Panc1 (cell line): ENCODE measurements around the gene PPP1R1B. TPM values are rescaled to one million over a fixed set of nuclear protein-coding genes. Genes with fewer than 3 reads are reported as not detected.

Source experiments
- ATAC-seq: fragments of 200-7000 bp; cut with Tn5 transposase; 2 replicates; pipeline ENCODE4 v1.9.1; 2020; ENCODE audit warnings: mild to moderate bottlenecking, moderate library complexity
- BruUV-seq: library from RNA; stranded (reverse); fragments of 400-500 nt; replicated peaks from 2 replicates; lab custom pipeline; 2021; lab: Mats Ljungman, UMichigan
- CTCF ChIA-PET: fragments of 300-600 bp; sonication (Branson Sonifier 250); formaldehyde crosslinking; loops from one replicate; lab custom pipeline; 2022; ENCODE audit warnings: antibody characterized with exemption; lab: Charles Lee
- POLR2A ChIA-PET: fragments of 300-600 bp; sonication (Branson Sonifier 250); formaldehyde crosslinking; loops from one replicate; lab custom pipeline; 2022; ENCODE audit warnings: antibody characterized with exemption; lab: Charles Lee
- DNase-seq: peaks from one replicate; pipeline ENCODE4 v3.0.0-alpha.2; 2010; ENCODE audit warnings: low read depth, low spot score
- H3K27ac ChIP-seq: 2 replicates; pipeline ENCODE4 v1.5.1; 2011; ENCODE audit warnings: mild to moderate bottlenecking, low read length, inconsistent platforms
- H3K27me3 ChIP-seq: fragments of 200-500 bp; sonication (Bioruptor generic); 2 replicates; pipeline ENCODE4 v1.6.0; 2014; ENCODE audit warnings: low read length, inconsistent platforms; ENCODE audit not compliant: control insufficient read depth, insufficient read depth
- H3K36me3 ChIP-seq: fragments of 200-500 bp; sonication (Bioruptor generic); 2 replicates; pipeline ENCODE4 v1.5.1; 2014; ENCODE audit warnings: inconsistent platforms, mild to moderate bottlenecking, low read length, moderate library complexity; ENCODE audit not compliant: control insufficient read depth, insufficient read depth
- H3K4me1 ChIP-seq: 2 replicates; pipeline ENCODE4 v1.5.1; 2011; ENCODE audit warnings: inconsistent platforms, mild to moderate bottlenecking, low read length, moderate library complexity; ENCODE audit not compliant: control insufficient read depth, insufficient read depth
- H3K4me3 ChIP-seq, 2 experiments: 2 replicates each; pipeline ENCODE4 v1.5.1; 2011 to 2012; ENCODE audit warnings: low read depth in 2 of 2, low read length in 2 of 2, mild to moderate bottlenecking in 2 of 2, inconsistent platforms in 1 of 2, moderate library complexity in 1 of 2
- H3K9me3 ChIP-seq: fragments of 200-500 bp; sonication (Bioruptor generic); 2 replicates; pipeline ENCODE4 v1.5.1; 2014; ENCODE audit warnings: low read depth, mild to moderate bottlenecking, inconsistent platforms, low read length, moderate library complexity; ENCODE audit not compliant: control insufficient read depth, insufficient read depth
- CTCF ChIP-seq: fragments of 450-650 bp; IDR thresholded peaks from 2 replicates; pipeline ENCODE4 v1.5.1; 2017; ENCODE audit warnings: mild to moderate bottlenecking
- POLR2AphosphoS5 ChIP-seq: IDR thresholded peaks from 2 replicates; pipeline ENCODE4 v1.6.1; 2012; ENCODE audit warnings: mild to moderate bottlenecking, low read depth, low read length, moderate library complexity
- REST ChIP-seq, 2 experiments: IDR thresholded peaks; 2 replicates each; pipeline ENCODE4 v1.6.1; 2011 to 2012; ENCODE audit warnings: low read depth in 2 of 2, control low read depth in 1 of 2, low read length in 1 of 2, mild to moderate bottlenecking in 1 of 2, moderate library complexity in 1 of 2; ENCODE audit not compliant: insufficient read depth in 1 of 2
- SIN3A ChIP-seq: IDR thresholded peaks from 2 replicates; pipeline ENCODE4 v1.6.1; 2012; ENCODE audit warnings: low read depth, mild to moderate bottlenecking, low read length, moderate library complexity, borderline replicate concordance; ENCODE audit not compliant: insufficient read depth
- TCF7L2 ChIP-seq: IDR thresholded peaks from 2 replicates; pipeline ENCODE4 v1.6.1; 2011; ENCODE audit warnings: mild to moderate bottlenecking, low read depth, low read length, inconsistent platforms
- in situ Hi-C: cut with HindIII; loops from 2 replicates; pipeline ENCODE4 v1.10.0; 2016; ENCODE audit warnings: low sequenced_read_pairs, low pct_unique_long_range_greater_than_20kb
- intact Hi-C: fragments of 100-400 bp; cut with micrococcal nuclease; formaldehyde crosslinking; loops from one replicate; pipeline ENCODE4 v1.10.0; 2022; ENCODE audit not compliant: unreplicated experiment
- total RNA-seq: library from RNA; stranded (reverse); gene quantifications from one replicate; pipeline ENCODE4 v1.2.1, GENCODE V29; 2021; ENCODE audit not compliant: unreplicated experiment

Gene PPP1R1B
- total RNA-seq, 1 experiment from 2014 or later = 45.7 TPM

- ATAC-seq (no peak), DNase-seq (no peak)
- ChIA-PET CTCF (no interaction called here), POLR2A (no interaction called here)
- Histone ChIP-seq H3K36me3 (no peaks in the 10 kb centered on the region), H3K27ac (no peak overlapping the region), H3K9me3 (no peaks in the 10 kb centered on the region), H3K27me3 (no peaks in the 10 kb centered on the region), H3K4me1 (no peaks in the 10 kb centered on the region), H3K4me3 (no peak overlapping the region)
- in situ Hi-C loops (no loop called here), intact Hi-C loops (no loop called here)
- TF ChIP-seq REST (IDR thresholded peaks at IDR 0.05; ENCODE audit: insufficient read depth in 1 of 2, low read depth in 2 of 2, low read length in 1 of 2) = no peak
- TF ChIP-seq CTCF = no peak
- TF ChIP-seq POLR2AphosphoS5 = no peak
- no peak for TF ChIP-seq TCF7L2
- TF ChIP-seq SIN3A = no peak
- BruUV-seq = no TSS peak
Measured at GRCh38 chr17:39615434-39615833, 11.3 kb upstream of the PPP1R1B start.

- Histone ChIP-seq H3K27ac (no peak overlapping the region), H3K4me1 (no peaks in the 10 kb centered on the region), H3K27me3 (no peaks in the 10 kb centered on the region), H3K4me3 (no peak overlapping the region; a peak in 1 of 4 replicates), H3K36me3 (no peaks in the 10 kb centered on the region), H3K9me3 (no peaks in the 10 kb centered on the region)
- TF ChIP-seq TCF7L2 = no peak
- no peak for TF ChIP-seq CTCF
- TF ChIP-seq SIN3A = no peak
- no peak for TF ChIP-seq REST (IDR thresholded peaks at IDR 0.05; ENCODE audit: insufficient read depth in 1 of 2, low read depth in 2 of 2, low read length in 1 of 2)
- no peak for TF ChIP-seq POLR2AphosphoS5
- ChIA-PET POLR2A (no interaction called here), CTCF (no interaction called here)
- in situ Hi-C loops (no loop called here), intact Hi-C loops (no loop called here)
- DNase-seq (no peak), ATAC-seq (no peak)
- no TSS peak for BruUV-seq
Measured at GRCh38 chr17:39617100-39617445, 9.7 kb upstream of the PPP1R1B start.
